Lower leg skin (tissue), 4 donors: ENCODE measurements around the gene ADAMTS19. TPM values are rescaled to one million over a fixed set of nuclear protein-coding genes. Genes with fewer than 3 reads are reported as not detected.

Source experiments
- DNase-seq, 2 donors: peaks; one replicate each; pipeline ENCODE4 v3.0.0-alpha.2; 2019; ENCODE audit warnings: low spot score in 2 of 2
- H3K4me3 ChIP-seq: fragments of 200-600 bp; sonication (generic); 2 replicates; pipeline ENCODE4 v1.5.1; 2017; ENCODE audit warnings: mild to moderate bottlenecking, low read depth; ENCODE audit not compliant: poor library complexity, severe bottlenecking
- CTCF ChIP-seq, 3 donors: fragments of 450-650 bp; IDR thresholded peaks; one replicate each; pipeline ENCODE4 v1.5.1; 2016; ENCODE audit warnings: antibody characterized with exemption in 3 of 3, mild to moderate bottlenecking in 3 of 3, moderate library complexity in 2 of 3
- POLR2A ChIP-seq, 2 donors: fragments of 450-650 bp; IDR thresholded peaks; one replicate each; pipeline ENCODE4 v1.6.1; 2016 to 2017; ENCODE audit warnings: antibody characterized with exemption in 2 of 2, mild to moderate bottlenecking in 1 of 2, moderate library complexity in 1 of 2
- WGBS, 2 donors: methylation state at CpG; one replicate each; pipeline ENCODE4 v1.1.5; 2018; 5-methylcytosine and 5-hydroxymethylcytosine counted together
- intact Hi-C: fragments of 100-400 bp; cut with DNase I; formaldehyde crosslinking; loops from one replicate; pipeline ENCODE4 v1.15.0; 2023; ENCODE audit warnings: low total_unique reads
- total RNA-seq, 4 donors: library from RNA; depleted of rRNA; stranded (reverse); fragments of >200 nt; gene quantifications; one replicate each; pipeline ENCODE4 v1.1.0, GENCODE V29; 2016

The ADAMTS19 gene
- total RNA-seq, 4 donors from 2014 or later: 0.13 TPM; not detected in 3

DNA sequence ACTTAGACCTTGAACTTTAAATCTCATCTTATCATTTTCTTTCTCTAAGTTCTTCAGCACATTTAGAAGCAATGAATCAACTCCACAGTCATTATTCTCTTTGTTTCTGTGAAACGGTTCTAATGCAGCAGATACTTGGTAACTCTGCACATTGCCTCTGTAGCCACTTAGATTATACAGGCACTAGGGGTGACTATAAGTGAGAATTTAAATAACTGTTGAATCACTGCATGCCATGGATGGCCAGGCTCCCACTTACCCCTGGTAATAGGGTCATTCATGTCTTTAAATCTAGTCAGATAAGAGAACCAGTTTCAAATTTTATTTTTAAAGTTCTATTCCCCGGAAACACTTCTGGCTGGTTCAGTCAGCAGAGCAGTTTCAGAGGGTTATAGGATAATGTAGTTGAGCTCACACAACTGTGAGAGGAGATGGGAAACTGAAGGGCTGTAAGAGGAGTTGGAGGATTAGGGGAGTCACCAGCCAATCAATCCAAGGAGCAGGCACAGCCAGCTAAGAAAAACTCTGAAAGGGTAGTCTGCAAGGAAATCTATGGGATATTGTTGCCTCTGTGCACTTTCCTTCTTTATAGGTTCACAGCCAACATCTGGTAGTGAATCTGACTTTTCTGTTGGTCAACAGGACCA, 283.6 kb downstream of the ADAMTS19 start:
- H3K4me3 ChIP-seq: no peak overlapping the region
- no peak for DNase-seq
- intact Hi-C loops: no loop called here
- TF ChIP-seq CTCF (IDR thresholded peaks at IDR 0.05) (no peak), POLR2A (IDR thresholded peaks at IDR 0.05) (no peak)
- WGBS, 2 donors: 66 to 75% methylated on average over 2 of the region's 2 CpGs

GRCh38 chr5:129745997-129746396, 285.9 kb downstream of the ADAMTS19 start:
- WGBS, 2 donors: 84 to 88% methylated on average over 4 of the region's 4 CpGs

GRCh38 chr5:129746876-129747275, 286.8 kb downstream of the ADAMTS19 start:
- no peak for DNase-seq
- no peak for TF ChIP-seq CTCF (IDR thresholded peaks at IDR 0.05)
- no peak for TF ChIP-seq POLR2A (IDR thresholded peaks at IDR 0.05)
- intact Hi-C loops: no loop called here

More at GRCh38 chr5:129745997-129746396, 285.9 kb downstream of the ADAMTS19 start:
- TF ChIP-seq CTCF (IDR thresholded peaks at IDR 0.05) (no peak), POLR2A (IDR thresholded peaks at IDR 0.05) (no peak)
- H3K4me3 ChIP-seq: no peak overlapping the region
- intact Hi-C loops: no loop called here
- DNase-seq: no peak

GRCh38 chr5:129747572-129748407, 287.7 kb downstream of the ADAMTS19 start, which contains the start of gene MINAR2:
MINAR2 (plus strand) TSS chr5:129748094; CDS start chr5:129748191, 97 bp downstream.
- intact Hi-C loops: no loop called here
- TF ChIP-seq POLR2A (IDR thresholded peaks at IDR 0.05): no peak
- no peak within 1 kb of the TSS for H3K4me3 ChIP-seq
- WGBS, 2 donors: 87% methylated on average over 13 of the region's 13 CpGs
- no peak for DNase-seq

More at GRCh38 chr5:129746876-129747275, 286.8 kb downstream of the ADAMTS19 start:
- no peak overlapping the region for H3K4me3 ChIP-seq
- 72 to 80% methylated on average over 2 of the region's 2 CpGs for WGBS, 2 donors

DNA sequence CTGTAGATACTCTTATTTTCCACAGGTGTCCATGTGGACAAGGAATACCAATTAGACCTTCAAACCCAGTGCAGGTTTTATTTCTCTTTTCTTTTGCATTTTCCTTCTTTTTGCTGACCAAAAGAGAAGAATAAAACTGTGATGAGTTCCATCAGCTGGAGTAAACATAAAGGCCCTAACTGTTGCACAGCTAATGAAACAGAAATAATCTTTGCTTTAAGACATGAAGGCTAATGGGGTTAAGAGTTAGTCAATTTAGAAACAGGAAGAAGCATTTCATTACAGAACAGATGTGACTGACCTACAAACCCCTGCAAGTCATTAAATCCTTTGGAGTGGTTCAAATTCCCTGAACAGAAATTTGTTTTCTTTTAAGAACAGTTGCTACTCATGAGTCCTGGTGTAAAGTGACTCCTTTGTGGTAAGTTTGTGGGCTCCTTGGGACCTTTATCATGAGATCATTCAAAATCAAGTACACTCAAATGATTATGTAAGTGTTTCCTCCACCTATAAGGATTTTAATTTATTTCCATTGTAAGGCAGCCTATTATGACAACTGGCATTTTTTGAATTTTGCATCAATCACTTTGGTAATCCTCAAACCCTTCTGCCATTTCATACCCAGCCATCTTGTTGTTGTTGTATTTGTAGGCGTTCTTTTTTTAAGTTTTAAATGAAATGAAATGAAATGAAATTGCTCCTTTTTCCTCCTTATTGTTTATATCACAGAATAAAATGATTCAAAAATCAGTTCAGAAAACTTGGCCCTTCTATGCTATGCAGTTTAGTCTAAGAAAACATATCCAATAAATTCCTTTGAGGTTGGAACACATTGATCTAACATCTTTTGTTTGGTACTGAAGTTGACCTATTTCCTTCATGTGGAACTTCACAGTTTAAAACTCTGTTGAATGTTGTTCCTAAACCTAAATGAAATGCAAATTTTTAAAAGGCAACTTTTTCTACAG, 289.1 kb downstream of the ADAMTS19 start:
- H3K4me3 ChIP-seq: no peak overlapping the region
- no peak for DNase-seq
- intact Hi-C loops: no loop called here
- TF ChIP-seq CTCF (IDR thresholded peaks at IDR 0.05): no peak
- 86 to 88% methylated on average over 1 of the region's 1 CpG for WGBS, 2 donors
